ENCODE measurements around the gene HNRNPA0.
"Not testable (repeated sequence)": the region's sequence is repeated elsewhere in the genome, so short reads cannot be mapped to it uniquely, and the experiment has no call there.

HNRNPA0 gene

DNA sequence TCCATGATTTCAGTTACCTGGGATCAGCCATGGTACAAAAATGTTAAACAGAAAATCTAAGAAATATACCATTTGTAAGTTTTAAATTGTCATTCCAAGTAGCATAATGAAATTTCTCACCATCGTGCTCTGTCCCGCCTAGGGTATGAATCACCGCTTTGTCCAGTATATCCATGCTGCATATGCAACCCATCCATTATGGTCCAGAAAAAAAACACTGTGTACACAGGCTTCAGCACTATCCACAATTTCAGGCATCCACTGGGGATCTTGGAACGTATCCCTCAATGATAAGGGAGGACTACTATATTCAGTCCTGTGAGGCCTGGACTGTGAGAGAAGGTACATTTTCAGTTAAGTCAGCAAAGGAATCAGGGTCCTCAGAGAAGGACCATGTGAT is 37.6 kb upstream of the HNRNPA0 start:
- no peak overlapping the region for H3K4me3 ChIP-seq (replicated peaks; ENCODE audit: low read depth, low read length)
- TF ChIP-seq, protein P1, sequence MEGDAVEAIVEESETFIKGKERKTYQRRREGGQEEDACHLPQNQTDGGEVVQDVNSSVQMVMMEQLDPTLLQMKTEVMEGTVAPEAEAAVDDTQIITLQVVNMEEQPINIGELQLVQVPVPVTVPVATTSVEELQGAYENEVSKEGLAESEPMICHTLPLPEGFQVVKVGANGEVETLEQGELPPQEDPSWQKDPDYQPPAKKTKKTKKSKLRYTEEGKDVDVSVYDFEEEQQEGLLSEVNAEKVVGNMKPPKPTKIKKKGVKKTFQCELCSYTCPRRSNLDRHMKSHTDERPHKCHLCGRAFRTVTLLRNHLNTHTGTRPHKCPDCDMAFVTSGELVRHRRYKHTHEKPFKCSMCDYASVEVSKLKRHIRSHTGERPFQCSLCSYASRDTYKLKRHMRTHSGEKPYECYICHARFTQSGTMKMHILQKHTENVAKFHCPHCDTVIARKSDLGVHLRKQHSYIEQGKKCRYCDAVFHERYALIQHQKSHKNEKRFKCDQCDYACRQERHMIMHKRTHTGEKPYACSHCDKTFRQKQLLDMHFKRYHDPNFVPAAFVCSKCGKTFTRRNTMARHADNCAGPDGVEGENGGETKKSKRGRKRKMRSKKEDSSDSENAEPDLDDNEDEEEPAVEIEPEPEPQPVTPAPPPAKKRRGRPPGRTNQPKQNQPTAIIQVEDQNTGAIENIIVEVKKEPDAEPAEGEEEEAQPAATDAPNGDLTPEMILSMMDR (IDR thresholded peaks at IDR 0.05; ENCODE audit: low read length, missing control alignments) = no peak
- DNase-seq (ENCODE audit: low read depth) = no peak

DNA sequence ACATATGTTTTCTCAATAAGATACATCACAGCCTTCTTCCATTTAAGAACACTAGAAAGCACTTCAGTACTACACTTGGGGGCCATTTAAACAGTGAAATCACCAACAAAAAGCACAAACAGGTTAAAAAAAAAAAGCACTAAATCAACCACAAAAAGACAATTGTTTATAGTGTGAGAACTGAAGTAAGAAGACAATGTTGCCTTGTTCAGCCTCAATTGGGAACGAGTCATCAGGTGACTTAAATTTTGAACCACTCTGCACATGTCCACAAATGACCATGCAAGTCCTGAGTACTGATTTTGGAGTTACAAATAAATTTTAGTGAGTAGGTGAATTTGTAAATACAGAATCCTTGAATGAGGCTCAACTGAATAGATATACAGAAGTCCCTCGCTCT is 37.2 kb upstream of the HNRNPA0 start:
- TF ChIP-seq, protein P1 (IDR thresholded peaks at IDR 0.05; ENCODE audit: low read length, missing control alignments) = no peak
- H3K4me3 ChIP-seq (replicated peaks; ENCODE audit: low read depth, low read length) = no peak overlapping the region
- no peak for DNase-seq (ENCODE audit: low read depth)

DNA sequence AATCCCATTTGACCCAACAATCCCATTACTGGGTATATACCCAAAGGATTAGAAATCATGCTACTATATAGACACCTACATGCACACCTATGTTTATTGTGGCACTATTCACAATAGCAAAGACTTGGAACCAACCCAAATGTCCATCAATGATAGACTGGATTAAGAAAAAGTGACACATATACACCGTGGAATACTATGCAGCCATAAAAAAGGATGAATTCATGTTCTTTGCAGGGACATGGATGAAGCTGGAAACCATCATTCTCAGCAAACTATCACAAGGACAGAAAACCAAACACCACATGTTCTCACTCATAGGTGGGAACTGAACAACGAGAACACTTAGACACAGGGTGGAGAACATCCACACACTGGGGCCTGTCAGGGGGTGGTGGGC is 34.4 kb upstream of the HNRNPA0 start:
- not testable (repeated sequence) for H3K4me3 ChIP-seq (replicated peaks; ENCODE audit: low read depth, low read length); DNase-seq (ENCODE audit: low read depth)

DNA sequence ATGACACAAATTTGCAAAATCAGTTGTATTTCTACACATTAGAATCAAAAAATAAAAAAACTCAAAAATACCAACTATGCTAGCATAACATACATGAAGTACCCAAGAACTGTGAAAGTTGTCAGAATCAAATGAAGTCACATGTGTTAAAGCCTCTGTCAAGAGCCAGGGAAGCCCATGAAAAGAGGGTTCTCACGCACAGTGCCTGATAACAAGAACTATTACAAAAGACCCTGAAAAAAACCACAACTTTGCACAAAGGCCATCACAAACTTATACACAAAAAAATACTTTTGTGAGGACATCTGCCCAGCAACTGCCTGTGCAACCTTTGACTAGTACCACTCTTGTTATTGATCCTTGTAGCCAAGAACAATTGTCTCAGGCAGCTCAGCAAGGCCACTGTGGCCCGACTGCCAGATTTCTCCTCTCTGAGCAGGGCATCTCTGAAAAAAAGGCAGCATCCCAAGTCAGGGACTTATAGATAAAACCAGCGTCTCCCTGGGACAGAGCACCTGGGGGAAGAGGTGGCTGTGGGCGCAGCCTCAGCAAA is 28.9 kb upstream of the HNRNPA0 start:
- no peak for DNase-seq (ENCODE audit: low read depth)
- TF ChIP-seq, protein P1 (IDR thresholded peaks at IDR 0.05; ENCODE audit: low read length, missing control alignments) = no peak
- no peak overlapping the region for H3K4me3 ChIP-seq (replicated peaks; ENCODE audit: low read depth, low read length)

DNA sequence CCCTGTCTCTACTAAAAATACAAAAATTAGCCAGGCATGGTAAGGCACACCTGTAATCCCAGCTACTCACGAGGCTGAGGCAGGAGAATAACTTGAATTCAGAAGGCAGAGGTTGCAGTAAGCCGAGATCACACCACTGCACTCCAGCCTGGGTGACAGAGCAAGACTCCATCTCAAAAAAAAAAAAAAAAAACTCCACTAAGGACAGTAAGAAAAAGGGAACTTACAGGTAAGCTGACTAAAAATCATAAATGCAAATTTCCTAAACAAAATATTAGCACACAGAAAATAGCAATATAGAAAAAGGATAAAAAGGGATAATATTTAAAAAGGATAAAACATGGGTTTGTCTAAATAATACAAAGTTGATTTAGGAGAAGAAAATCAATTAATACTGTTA is 27.9 kb upstream of the HNRNPA0 start:
- DNase-seq (ENCODE audit: low read depth) = no peak
- no peak overlapping the region for H3K4me3 ChIP-seq (replicated peaks; ENCODE audit: low read depth, low read length)
- TF ChIP-seq, protein P1 (IDR thresholded peaks at IDR 0.05; ENCODE audit: low read length, missing control alignments) = no peak

DNA sequence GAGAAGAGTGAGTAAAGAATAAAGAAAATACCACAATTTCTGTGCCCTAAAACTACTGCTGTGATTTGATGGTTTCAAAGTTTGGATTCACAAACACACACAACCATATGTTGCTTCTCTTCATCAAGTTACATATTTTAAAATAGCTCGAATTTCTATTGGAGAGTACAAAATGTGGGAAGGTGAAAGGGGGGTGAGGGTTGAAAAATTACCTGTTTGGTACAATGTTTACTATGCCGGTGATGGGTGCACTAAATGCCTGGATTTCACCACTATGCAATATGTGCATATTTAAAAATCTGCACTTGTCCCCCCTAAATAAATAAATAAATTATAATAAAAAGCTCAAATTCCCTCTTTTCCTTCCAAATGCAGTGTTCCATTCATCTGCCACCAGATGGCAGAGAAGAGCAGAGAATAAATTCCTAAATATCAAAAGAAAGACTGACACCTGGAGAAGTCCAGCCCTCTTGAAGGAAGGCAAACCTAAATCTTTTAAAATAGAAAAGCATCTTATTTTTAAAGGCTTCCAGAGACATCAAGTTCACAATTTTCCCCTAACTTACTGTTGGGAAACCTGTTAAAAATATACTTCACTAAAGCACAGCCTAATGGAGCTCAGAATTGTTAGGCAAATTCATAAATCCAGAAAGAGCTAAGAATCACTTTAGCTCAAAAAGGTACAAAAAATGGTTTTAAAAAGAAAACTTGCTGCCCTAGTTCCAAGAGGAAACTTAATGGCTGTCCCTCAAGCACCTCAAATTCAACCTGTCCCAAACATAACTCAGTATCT is 24.8 kb upstream of the HNRNPA0 start:
- H3K4me3 ChIP-seq (replicated peaks; ENCODE audit: low read depth, low read length) = no peak overlapping the region
- peak; percentile 68 for DNase-seq (ENCODE audit: low read depth)
- TF ChIP-seq, protein P1 (IDR thresholded peaks at IDR 0.05; ENCODE audit: low read length, missing control alignments) = peak; percentile 76

DNA sequence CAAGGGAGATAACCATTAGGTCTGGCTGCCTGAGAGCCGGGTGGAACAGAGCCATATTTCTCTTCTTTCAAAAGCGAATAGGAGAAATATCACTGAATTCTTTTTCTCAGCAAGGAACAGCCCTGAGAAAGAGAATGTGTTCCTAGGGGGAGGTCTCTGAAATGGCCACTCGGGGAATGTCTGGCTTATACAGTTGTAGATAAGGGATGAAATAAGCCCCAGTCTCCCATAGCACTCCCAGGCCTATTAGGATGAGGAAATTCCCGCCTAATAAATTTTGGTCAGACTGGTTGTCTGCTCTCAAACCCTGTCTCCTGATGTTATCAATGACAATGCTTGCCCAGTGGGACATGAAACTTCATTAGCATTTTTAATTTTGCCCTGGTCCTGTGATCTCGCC is 13.8 kb upstream of the HNRNPA0 start:
- not testable (repeated sequence) for H3K4me3 ChIP-seq (replicated peaks; ENCODE audit: low read depth, low read length); DNase-seq (ENCODE audit: low read depth)

DNA sequence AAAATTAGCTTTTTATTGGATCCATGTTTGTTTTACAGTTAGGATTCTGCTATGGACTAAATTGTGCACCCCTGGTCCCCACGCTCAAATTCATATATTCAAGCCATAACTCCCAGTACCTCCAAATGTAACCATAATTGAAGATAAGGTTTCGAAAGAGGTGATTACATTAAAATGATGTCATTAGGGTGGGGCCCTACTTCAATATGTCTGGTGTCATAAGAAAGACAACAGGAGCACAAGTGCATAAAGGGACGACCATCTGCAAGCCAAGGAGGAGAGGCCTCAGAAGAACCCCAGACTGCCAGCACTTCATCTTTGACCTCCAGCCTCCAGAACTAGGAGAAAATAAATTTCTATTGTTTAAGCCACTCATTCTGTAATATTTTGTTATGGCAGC is 7.4 kb upstream of the HNRNPA0 start:
- no peak overlapping the region for H3K4me3 ChIP-seq (replicated peaks; ENCODE audit: low read depth, low read length)
- TF ChIP-seq, protein P1 (IDR thresholded peaks at IDR 0.05; ENCODE audit: low read length, missing control alignments) = no peak
- no peak for DNase-seq (ENCODE audit: low read depth)

All from fibroblast of pulmonary artery (primary cell).